Upper lobe of left lung (tissue), 4 donors: ENCODE results near the gene TGFB1.

ENCODE experiments used
- CTCF ChIP-seq, 6 experiments: fragments of 450-650 bp in 4 of 6; fragments of 200-600 bp in 2 of 6; sonication (generic) in 2 of 6; IDR thresholded peaks; one replicate each; pipeline ENCODE4 v1.5.1; 2016 to 2019; ENCODE audit warnings: antibody characterized with exemption in 6 of 6
- POLR2AphosphoS5 ChIP-seq, 2 donors: sonication (generic); formaldehyde crosslinking; IDR thresholded peaks; one replicate each; pipeline ENCODE4 v1.5.1; 2017; ENCODE audit warnings: antibody characterized with exemption in 2 of 2

GRCh38 chr19:41300555-41300954, 53.2 kb downstream of the TGFB1 start:
- no peak for TF ChIP-seq CTCF (IDR thresholded peaks at IDR 0.05)
- TF ChIP-seq POLR2AphosphoS5 (IDR thresholded peaks at IDR 0.05), result no peak
